ENCODE results near the gene CEP112.

DNA sequence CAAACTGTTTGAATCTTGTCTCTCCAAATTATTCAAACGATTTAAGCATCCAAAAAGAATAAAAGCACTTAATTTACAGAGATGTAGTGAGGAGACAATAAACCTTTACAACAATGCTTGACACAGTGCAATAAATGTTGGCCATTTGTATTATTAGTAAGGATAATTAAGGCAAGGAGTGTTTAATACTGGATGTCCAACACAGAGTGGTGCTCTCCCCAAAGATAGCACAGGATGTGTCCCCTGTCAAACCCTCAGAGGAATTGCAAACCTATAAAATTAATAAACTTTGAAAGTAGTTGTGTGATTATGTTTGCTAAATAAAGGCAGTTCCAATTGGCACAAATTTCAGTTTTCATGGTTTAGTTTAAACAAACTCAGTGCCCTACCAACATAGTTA is 377.5 kb downstream of the CEP112 start:
- TF ChIP-seq, protein P1, sequence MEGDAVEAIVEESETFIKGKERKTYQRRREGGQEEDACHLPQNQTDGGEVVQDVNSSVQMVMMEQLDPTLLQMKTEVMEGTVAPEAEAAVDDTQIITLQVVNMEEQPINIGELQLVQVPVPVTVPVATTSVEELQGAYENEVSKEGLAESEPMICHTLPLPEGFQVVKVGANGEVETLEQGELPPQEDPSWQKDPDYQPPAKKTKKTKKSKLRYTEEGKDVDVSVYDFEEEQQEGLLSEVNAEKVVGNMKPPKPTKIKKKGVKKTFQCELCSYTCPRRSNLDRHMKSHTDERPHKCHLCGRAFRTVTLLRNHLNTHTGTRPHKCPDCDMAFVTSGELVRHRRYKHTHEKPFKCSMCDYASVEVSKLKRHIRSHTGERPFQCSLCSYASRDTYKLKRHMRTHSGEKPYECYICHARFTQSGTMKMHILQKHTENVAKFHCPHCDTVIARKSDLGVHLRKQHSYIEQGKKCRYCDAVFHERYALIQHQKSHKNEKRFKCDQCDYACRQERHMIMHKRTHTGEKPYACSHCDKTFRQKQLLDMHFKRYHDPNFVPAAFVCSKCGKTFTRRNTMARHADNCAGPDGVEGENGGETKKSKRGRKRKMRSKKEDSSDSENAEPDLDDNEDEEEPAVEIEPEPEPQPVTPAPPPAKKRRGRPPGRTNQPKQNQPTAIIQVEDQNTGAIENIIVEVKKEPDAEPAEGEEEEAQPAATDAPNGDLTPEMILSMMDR (IDR thresholded peaks at IDR 0.05), result no peak
- TF ChIP-seq ZNF138 (CRISPR knock-in tag; conservative IDR thresholded peaks at IDR 0.05), result no peak
- TF ChIP-seq TCF7 (CRISPR knock-in tag; IDR thresholded peaks at IDR 0.05; ENCODE audit: low read depth), result no peak
- no peak for TF ChIP-seq PREB (CRISPR knock-in tag; IDR thresholded peaks at IDR 0.05; ENCODE audit: borderline replicate concordance)
- TF ChIP-seq SMAD3 (CRISPR knock-in tag; IDR thresholded peaks at IDR 0.05; ENCODE audit: borderline replicate concordance), result no peak
- TF ChIP-seq NR3C1 (CRISPR knock-in tag; conservative IDR thresholded peaks at IDR 0.05; ENCODE audit: low read depth), result no peak

Measured in WTC11 (cell line).